Bronchial epithelial cell (primary cell): ENCODE data around the gene JAM2. TPM values are rescaled to one million over a fixed set of nuclear protein-coding genes. Genes with fewer than 3 reads are reported as not detected.
"Not testable (repeated sequence)": the region's sequence is repeated elsewhere in the genome, so short reads cannot be mapped to it uniquely, and the experiment has no call there.

ENCODE experiments used
- DNase-seq: peaks from one replicate; pipeline ENCODE4 v3.0.0-alpha.2; 2010; ENCODE audit warnings: low read depth
- FAIRE-seq: peaks from 2 replicates; lab custom pipeline; 2011; peaks lifted over from hg19 to GRCh38; lab: Jason Lieb, UNC
- H3K27me3 ChIP-seq: 2 replicates; pipeline ENCODE4 v1.5.1; 2011; ENCODE audit warnings: low read length; ENCODE audit not compliant: control insufficient read depth, insufficient read depth
- H3K36me3 ChIP-seq: 2 replicates; pipeline ENCODE4 v1.5.1; 2011; ENCODE audit warnings: low read length; ENCODE audit not compliant: control insufficient read depth, insufficient read depth
- H3K4me3 ChIP-seq: 2 replicates; pipeline ENCODE4 v1.5.1; 2011; ENCODE audit warnings: mild to moderate bottlenecking, low read depth, low read length, control low read depth
- CTCF ChIP-seq: IDR thresholded peaks from 2 replicates; pipeline ENCODE4 v1.5.1; 2011; ENCODE audit warnings: mild to moderate bottlenecking, moderate library complexity, low read length, control low read depth, inconsistent platforms; ENCODE audit not compliant: insufficient read depth, severe bottlenecking
- total RNA-seq: library from RNA; depleted of rRNA; stranded (reverse); fragments of >200 nt; gene quantifications from 2 replicates; pipeline ENCODE4 v1.2.1, GENCODE V29; 2014

JAM2 gene
- total RNA-seq, 1 donor from 2014 or later: under 0.01 TPM

GRCh38 chr21:25676451-25676850 lies 37.4 kb downstream of the JAM2 start:
- Histone ChIP-seq H3K4me3 (no peak overlapping the region), H3K36me3 (no peaks in the 10 kb centered on the region), H3K27me3 (no peaks in the 10 kb centered on the region)
- DNase-seq: no peak
- no peak for TF ChIP-seq CTCF
- FAIRE-seq: no peak

GRCh38 chr21:25682382-25682781 lies 43.3 kb downstream of the JAM2 start:
- Histone ChIP-seq H3K27me3 (no peaks in the 10 kb centered on the region), H3K36me3 (no peaks in the 10 kb centered on the region), H3K4me3 (no peak overlapping the region)
- DNase-seq (no peak), FAIRE-seq (no peak)
- no peak for TF ChIP-seq CTCF

GRCh38 chr21:25687787-25688186 lies 48.7 kb downstream of the JAM2 start:
- H3K27me3 ChIP-seq: no peaks in the 10 kb centered on the region
- H3K36me3 ChIP-seq: no peaks in the 10 kb centered on the region
- H3K4me3 ChIP-seq: no peak overlapping the region
- FAIRE-seq (no peak), DNase-seq (no peak)
- no peak for TF ChIP-seq CTCF

GRCh38 chr21:25688275-25689155 lies 49.5 kb downstream of the JAM2 start:
- H3K27me3 ChIP-seq: no peaks in the 10 kb centered on the region
- DNase-seq (no peak), FAIRE-seq (no peak)
- no peak for TF ChIP-seq CTCF
- H3K36me3 ChIP-seq: no peaks in the 10 kb centered on the region
- no peak overlapping the region for H3K4me3 ChIP-seq

GRCh38 chr21:25689226-25689625 lies 50.2 kb downstream of the JAM2 start:
- FAIRE-seq (no peak), DNase-seq (no peak)
- Histone ChIP-seq H3K4me3 (no peak overlapping the region), H3K36me3 (no peaks in the 10 kb centered on the region), H3K27me3 (no peaks in the 10 kb centered on the region)
- TF ChIP-seq CTCF: no peak

GRCh38 chr21:25691976-25692375 lies 52.9 kb downstream of the JAM2 start:
- FAIRE-seq: no peak

GRCh38 chr21:25695461-25695860 lies 56.4 kb downstream of the JAM2 start:
- H3K27me3 ChIP-seq, DNase-seq, H3K4me3 ChIP-seq, FAIRE-seq, H3K36me3 ChIP-seq: not testable (repeated sequence)

More at GRCh38 chr21:25691976-25692375, 52.9 kb downstream of the JAM2 start:
- DNase-seq: no peak
- Histone ChIP-seq H3K27me3 (no peaks in the 10 kb centered on the region), H3K4me3 (no peak overlapping the region), H3K36me3 (no peaks in the 10 kb centered on the region)
- no peak for TF ChIP-seq CTCF
